GM11168 (cell line): ENCODE results near the gene DAZAP1.
"Not testable (repeated sequence)": the region's sequence is repeated elsewhere in the genome, so short reads cannot be mapped to it uniquely, and the experiment has no call there.

Experiments
- in situ Hi-C: fragments of 300-500 bp; cut with MboI; formaldehyde crosslinking; loops from one replicate; pipeline ENCODE4 v1.12.0; 2022; ENCODE audit warnings: low sequenced_read_pairs; ENCODE audit not compliant: unreplicated experiment

Gene DAZAP1

DNA sequence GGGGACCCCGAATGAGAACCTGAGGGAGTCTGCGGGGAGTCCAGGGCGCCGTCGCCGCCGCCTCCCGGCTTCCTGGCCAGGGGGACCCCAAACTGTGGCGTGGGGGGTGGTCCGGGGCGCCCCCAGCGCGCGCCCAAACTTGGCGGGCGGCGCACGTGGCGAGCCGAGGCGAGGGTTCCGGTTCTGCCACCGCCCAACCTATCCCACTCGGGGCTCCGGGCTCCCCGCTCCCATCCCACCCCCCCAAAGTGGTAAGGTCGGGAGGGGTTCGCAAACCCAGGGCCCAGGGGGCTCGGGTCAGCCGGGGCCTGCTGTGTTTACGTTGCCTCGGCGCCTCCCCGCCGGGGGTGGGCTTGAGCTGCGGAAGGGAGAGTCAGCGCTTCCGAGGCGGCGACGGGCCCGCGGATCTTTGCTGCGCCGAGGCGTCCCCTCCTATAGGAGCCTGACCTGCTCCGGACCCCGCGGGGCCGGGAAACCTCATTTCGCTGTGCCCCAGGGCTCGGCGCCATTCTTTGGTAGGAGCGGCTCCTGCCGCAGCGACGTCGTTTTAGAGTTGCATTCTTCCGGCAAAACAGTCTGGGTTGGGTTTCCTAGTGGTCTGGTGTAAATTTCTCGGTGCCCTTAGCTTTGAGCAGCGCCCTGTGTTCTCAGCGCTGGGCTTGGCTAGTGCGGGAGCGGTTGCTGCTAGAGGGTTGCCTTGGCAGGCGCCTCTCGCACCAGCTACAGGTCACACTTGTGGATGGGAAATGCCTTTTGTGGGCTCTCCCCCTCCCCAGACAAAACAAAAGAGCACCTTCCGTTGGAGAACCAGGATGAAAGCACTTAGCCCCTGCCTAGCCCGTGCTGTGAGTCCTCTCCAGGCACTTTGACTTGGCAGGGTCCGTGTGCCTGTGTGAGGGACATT lies 1.2 kb downstream of the DAZAP1 start:
- in situ Hi-C loops = no loop called here

DNA sequence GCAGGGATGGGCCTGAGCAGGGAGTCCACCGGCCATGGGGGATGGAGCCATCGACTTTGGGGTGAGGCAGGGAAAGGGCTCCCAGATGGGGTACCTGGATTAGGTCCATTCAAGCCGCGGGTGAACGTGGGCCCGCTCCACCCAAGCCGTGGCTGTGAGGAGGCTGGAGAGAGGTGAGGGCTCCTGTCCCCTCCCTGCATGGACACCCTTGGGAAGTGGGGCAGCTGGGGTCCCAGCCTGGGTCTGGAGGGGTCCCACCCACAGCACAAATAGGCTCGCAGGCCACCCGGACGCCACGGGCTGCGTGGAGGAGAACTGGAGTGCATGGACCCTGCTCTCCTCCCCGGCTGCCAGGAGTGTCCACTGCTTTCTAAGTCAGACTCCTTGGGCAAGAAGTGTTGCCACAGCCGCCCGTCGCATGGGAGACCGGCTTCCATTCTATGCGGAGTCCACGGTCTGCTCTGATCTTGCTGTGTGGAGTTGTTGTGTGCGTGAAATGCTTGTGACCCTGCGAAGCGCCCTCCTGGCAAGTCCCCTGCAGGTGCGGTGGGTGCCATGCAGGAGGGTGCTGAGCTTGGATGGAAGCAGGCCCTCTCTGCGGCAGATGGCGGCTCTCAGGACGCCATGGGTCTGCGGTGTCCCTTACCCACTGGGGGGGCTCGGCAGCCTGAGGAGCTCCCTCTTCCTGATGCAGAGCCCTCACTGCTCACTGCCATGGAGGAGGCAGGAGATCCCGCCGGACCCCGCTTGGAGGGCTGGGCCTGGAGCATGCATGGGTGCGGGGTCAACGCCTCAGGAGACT lies 2.0 kb downstream of the DAZAP1 start:
- in situ Hi-C loops = no loop called here

DNA sequence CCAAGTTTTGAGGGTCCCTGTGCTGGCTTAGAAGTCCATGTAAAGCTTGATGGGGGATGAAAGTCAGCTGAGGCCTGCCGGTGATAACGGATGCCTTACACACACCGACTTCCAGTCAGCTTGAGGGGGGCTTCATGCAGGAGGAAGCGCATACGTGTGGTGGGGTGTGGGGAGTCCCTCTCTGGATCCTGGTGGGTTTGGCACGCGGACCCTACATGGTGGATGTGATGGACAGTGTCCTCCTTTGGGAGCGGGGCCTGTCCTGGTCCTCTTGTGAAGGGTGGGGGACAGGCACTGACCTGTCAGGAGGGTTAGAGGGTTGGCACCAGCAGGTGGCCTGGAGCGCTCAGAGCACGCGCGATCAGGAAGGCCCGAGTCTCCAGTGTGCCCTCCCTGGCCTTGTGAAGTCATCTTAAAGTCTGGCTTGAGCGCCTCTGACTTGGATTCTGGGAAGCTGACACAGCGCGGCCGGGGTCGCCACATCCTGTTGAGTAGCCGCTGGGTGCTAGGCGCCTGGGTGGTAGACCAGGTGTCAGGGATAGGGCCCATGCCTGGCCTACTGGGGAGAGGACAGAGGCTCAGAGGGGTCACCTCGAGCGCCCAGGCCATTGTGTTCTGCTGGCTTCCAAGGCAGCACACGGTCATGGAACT lies 2.9 kb downstream of the DAZAP1 start:
- in situ Hi-C loops = no loop called here

DNA sequence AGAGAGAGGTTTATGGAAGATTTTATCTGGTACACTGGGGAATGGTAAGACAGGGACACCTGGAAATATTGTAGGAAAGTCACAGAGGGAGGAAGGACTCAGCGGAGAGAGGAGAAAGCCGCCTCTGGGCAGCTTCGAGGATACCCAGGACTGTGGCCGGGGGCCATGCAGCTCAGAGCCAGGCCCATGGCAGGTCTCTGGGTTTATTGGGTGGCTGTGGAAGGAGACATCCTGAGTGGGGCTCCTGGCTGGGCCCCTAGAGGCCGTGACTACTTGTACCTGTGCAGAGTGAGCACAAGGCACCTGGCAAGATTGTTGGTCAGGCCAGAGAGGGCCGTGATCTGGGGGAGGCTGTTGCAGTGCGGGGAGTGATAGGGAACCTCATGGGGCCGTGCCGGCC lies 3.4 kb downstream of the DAZAP1 start:
- in situ Hi-C loops = no loop called here

DNA sequence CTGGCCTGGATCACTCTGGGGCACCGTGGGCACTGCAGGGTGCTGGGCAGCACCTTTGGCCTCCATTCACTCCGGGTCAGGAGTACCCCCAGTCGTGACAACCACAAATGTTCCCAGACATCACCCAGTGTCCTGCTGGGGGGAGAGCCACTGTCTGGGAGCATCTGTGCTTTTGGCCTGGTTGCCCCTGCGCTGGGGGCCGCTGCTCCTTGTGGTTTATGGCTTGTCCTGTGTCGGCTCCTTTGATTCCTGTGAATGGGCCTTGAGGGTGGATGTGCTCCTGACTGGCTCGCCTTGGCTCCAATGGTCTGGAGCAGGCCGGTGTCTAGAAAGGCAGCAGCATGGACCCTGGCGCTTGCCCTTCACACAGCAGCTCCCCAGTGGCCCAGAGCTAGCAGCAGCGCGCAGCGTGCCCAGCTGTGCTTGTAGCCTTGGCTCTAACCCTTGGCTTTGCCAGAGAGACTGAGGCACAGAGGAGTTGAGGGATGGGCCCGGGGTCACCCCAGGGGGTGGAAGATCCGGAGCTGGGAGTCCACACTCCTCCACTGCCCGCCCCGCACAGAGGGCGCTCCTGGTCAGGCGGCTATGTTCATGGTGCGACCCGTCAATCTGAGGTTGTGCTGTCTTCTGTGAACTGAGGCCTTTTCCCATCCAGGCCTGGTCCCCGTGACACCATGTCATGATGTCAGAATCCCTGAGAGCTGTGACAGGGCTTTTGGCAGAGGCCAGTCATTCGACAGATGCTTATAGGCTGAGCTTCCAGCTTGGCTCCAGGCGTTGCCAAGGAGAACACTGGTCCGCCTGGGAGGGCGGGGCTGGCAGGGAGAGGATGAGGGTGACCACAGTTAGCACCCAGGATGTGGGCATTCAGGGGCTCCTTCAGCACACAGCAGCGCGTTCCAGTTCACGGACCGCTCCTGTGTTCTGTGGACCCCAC lies 4.1 kb downstream of the DAZAP1 start:
- in situ Hi-C loops = no loop called here

DNA sequence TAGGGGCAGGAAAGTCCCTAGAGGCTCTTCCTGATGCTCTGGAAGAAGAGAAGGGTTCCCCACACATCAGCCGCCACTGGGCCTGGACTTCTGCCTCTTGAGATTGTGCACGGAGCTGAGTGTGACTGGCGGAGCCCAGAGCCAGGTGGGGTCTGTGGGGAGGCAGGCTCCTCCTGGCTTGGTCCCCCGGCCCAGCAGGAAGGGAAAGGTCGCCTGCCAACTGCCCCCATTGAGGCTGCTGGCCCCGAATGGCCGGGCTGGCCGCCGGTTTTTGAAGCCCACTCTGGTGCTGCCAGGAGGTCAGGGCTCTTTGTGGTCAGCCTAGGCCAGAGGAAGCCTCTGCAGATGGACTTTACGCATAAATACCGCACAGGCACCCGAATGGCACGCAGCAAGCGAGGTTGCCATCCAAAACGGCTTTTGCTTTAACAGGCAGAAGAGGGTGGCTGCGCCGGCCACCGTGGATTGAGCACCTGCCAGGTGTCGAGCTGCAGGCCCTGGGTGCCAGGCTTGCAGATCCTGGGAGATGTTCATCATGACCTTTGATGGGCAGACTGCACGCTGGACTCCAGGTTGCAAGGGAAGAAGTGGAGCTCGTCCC lies 5.0 kb downstream of the DAZAP1 start:
- in situ Hi-C loops = no loop called here

DNA sequence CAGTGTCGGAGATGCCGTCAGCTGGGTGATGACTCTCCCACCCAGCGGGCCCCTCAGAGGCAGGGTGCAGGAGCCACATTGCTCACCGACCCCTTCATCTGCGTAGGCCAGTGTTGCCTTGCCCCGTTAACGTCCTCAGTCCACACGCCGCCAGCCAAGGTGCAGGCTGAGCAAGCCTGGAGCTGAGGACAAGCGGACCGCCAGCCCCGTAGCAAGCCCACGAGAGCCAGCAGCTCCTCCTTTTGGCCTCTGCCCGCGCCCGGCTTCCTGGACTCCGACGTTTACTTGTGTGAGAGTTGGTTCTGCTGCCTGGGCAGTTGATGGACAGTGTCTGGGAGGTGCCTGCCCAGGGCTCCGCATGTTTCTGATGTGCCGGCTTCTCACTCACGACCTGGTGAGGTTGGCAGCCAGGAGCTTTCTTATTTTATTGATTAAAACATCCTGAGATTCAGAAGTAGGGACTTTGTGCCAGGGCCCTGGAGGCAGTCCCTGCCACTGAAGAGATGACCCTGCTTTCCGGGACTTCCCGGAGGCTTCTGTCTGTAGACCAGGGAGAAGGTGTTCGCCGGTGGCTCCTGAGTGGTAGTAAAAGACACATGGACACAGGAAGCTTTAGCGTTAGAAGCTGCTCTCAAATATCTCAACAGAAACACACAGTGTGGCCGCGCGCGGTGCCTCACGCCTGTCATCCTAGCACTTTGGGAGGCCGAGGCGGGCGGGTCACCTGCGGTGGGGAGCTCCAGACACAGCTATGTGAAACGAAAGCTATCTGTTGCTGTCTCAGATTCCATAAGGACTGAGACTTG lies 5.8 kb downstream of the DAZAP1 start:
- in situ Hi-C loops = no loop called here

DNA sequence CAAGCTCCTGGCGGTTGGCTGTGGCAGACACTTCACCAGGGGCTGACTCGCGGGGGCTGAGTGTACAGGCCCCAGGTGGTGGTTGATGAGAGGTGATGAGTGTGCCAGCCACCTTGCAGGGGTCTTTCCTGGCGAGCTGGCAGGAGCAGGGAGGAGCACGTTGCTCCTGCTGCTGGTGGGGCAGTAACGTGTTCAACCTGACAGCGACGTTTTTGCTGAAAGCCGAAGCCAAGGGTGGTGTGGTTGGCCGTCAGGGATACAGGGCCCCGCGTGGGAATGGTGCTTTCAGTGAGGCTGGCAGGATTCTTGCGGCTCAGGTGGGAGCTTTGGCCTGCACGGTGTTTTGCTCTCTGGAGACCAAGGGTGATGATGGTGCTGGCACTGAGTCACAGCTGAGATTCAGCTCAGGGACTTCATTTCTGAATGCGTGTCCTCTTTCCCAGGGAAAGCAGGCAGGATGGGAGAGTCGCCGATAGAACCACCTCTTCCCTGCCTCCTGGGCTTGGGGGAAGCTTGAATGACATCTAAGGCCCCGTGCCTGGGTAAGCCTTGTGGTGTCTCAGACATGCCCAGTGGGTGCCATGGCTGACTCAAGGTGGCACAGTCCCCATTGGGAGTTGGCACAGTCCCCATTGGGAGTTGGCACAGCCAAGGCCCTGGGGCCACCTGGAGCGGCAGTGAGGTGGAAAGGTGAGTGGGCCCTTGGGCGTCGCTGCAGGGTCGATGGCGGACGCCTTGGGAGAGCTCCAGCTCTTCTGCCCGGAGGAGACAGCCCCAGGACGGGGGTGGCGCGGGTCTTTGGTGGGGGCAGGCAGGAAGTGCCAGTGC lies 8.8 kb downstream of the DAZAP1 start:
- in situ Hi-C loops = loop anchor here (5.0 kb wide), 1 partner anchor 61 kb away; the partner anchor contains the start of gene C19orf25

DNA sequence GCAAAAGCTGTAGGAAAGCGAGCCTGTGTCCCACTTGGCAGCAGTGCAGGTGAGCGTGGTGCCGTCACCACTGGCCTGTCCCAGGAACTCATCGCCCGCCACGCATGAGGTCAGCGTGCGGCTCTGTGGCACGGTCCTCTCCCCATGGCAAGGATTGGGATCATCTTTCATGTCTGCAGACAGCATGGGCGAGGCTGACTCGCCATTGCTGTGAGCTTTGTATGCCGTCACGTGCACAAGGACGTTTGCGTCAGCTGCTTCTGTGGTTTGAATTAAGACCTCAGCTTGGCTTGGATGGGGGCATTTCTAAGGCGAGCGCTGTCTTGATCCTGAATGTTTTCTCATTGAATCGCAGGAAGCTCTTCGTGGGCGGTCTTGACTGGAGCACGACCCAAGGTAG lies 9.8 kb downstream of the DAZAP1 start:
- in situ Hi-C loops = loop anchor here (5.0 kb wide), 1 partner anchor 60 kb away; the partner anchor contains the start of gene C19orf25

DNA sequence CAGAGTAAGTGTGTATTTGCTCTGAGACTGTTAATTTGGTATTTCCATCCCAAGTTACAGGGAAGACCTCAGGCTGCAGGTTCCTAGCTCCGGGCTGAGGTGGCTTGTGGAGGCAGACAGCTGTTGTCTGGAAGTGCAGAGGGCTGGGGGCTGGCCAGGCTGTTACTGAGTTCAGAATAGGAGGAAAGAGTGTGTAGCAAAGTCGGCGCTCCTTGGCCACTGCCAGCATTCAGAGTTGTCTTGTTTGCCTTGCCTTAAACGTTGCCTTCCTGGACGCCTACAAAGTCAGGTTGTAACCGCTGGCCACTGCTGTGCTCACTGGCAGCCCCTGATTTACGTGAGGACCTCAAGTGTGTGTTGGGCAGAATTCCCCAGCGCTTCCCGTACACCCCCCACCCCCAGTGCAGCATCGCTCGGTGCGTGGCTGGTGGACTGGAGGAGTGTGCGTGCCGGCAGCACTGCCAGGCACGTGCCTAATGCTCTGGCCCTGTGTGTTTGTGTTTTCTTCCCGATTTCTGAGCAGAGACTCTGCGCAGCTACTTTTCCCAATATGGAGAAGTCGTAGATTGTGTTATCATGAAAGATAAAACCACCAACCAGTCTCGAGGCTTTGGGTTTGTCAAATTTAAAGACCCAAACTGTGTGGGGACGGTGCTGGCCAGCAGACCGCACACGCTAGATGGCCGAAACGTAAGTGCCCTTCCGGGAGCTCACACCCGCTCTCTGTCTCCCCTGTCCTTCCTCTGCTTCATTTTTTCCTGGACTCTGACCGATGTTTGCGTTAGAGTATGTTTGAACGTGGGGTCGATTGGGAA lies 10.5 kb downstream of the DAZAP1 start:
- in situ Hi-C loops = loop anchor here (5.0 kb wide), 1 partner anchor 59 kb away; the partner anchor contains the start of gene C19orf25

DNA sequence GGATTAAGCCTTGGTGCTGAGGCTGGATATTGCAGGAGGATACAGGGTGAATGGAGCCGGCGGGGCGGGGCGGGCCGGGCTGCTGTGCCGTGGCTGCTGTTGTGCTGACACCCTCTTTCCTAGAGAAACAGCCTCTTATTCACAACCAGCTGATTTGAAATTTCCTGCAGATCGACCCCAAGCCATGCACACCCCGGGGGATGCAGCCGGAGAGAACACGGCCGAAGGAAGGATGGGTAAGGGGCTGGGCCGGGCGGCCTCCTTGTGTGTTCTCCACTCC lies 11.1 kb downstream of the DAZAP1 start:
- in situ Hi-C loops = loop anchor here (5.0 kb wide), 1 partner anchor 59 kb away; the partner anchor contains the start of gene C19orf25

DNA sequence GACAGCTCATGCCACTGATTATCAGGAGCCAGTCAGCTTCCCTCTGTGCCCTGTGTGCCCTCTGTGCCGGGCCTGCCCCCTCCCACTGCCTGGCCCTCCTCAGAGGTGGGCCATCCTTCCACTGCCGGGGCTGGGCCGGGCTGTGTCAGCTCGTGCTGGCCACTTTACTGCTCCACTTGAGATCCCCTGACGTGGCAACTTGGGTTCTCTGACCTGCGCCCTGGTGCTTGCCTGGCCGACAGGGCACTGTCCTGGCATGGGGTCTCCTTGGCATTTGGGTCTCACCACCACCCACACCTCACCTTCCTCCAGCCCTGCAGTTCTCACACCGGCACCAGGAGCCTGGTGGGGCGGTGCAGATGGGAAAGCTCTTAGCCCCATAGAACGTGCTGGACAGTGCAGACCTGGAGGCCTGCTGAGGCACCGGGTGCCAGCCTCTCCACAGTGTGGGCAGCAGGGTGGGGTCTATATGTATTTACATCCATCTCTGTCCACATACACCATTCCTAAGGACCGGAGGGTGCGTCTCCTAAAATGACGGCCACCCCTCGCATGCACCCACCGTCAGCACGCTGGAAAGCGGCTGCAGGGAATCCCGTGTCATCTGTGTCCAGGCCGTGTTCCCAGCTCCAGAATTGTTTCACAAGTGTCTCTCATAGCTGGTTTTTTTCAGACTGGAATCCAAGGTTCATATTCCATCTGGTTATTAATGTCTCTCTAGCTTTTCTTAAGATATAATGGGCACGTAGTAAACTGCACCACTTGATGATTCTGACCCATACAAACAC lies 11.8 kb downstream of the DAZAP1 start:
- in situ Hi-C loops = loop anchor here (5.0 kb wide), 1 partner anchor 58 kb away; the partner anchor contains the start of gene C19orf25

DNA sequence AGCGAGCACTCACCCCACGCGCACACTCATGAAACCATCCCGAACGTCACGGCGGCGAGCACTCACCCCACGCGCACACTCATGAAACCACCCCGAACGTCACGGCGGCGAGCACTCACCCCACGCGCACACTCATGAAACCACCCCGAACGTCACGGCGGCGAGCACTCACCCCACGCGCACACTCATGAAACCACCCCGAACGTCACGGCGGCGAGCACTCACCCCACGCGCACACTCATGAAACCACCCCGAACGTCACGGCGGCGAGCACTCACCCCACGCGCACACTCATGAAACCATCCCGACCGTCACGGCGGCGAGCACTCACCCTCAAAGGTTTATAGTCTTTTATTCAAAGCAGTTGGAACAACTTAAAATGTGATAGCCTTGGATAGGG lies 12.7 kb downstream of the DAZAP1 start:
- in situ Hi-C loops = not testable (repeated sequence)

DNA sequence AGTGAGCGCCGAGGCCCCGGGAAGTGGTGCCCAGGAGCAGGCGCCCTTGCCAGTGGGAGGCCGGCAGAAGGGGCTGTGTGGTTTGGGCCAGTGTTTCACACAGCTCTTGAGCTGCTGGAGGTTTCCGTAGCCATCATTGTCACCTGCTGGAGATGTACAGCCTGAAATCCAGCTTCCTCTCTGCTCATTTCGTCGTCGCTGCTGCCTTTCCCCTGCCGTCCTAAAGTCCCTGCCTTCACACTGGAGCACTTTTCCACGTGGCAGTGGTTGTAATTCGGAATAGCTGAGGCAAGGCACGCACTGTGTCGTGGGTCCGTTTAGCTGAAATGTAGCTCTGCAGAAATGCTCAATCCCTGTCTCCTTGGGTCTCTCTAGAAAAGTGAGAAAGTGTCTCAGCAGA lies 13.2 kb downstream of the DAZAP1 start:
- in situ Hi-C loops = no loop called here

DNA sequence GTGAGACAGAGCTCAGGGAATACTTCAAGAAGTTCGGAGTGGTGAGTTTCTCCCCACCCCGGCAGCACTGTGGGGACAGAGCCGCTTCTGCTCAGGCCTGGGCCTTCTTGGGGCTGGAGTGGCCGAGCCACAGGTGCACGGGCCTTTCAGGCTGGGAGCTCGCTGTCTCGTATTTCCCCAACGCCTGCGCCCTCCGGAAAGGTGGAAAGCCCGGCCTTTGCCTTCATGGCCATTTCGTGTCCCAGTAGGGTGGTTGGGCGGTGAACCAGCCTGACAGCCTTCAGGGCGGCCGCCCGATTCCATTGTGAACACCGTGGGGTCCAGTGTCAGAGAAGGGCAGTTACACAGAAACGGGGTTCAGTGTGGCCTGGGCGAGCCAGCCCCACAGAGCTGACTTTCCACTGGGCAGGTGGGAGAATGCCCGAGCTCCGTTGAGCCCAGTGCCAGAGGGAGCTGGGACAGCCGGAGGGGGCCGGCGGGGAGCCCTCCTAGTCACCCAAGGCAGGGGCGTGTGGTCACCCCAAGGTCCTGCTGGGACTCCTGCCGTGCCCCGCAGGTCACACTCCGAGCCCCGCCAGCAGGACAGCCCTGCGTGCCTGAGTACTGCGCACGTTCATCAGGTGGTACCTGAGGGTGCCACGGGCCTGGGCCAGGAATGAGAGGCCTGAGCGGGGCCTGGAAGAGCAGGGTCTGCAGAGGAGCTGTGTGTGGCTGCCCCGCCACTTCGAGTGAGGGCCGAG lies 14.0 kb downstream of the DAZAP1 start:
- in situ Hi-C loops = no loop called here
